Measurements from ENCODE around the gene FDX1. TPM values are rescaled to one million over a fixed set of nuclear protein-coding genes. Genes with fewer than 3 reads are reported as not detected.

Gene FDX1
- total RNA-seq, 1 experiment from 2014 or later, result 14.5 TPM

DNA sequence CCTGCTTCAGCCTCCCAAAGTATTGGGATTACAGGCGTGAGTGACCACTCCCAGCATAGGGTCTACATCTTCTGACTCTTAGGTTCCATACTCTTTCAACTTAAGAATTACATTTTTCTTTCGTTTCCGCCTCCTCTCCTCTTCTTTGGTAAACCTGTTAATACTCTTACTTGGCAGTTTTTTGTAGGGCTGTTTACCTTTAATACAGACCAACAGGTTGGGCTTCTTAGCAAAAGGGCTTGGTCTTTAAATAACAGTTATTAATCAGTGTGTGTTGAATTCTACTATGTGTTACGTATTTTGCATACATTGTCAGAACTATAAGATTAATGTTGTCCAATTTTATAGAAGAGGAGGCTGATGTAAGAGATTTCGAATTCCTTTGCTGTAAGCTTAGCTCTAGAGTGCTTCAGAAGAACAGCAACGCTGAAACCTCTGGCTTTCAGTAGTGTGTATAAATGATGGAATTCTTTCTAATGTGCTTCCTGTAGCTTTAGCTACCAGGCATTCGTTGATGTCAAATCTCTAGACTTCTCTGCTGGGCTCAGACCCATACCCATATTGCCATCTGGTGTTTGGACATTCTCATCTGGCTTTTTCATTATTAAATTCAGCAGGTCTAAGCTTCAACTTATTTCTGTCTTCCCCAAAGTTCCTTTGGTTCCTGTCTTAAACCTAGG, 3.1 kb downstream of the FDX1 start:
- ChIA-PET CTCF (interaction anchor here (0.6 to 2.1 kb wide), 8 partner anchors 13 to 533 kb away, joined by 3 to 22 read pairs (median 4); no protein-coding TSS in a partner anchor), POLR2A (no interaction called here), RAD21 (ENCODE audit: low non-redundant PET in 1 of 2, low total read pairs in 2 of 2, uncharacterized antibody in 2 of 2, unreplicated experiment in 2 of 2) (no interaction called here)
- Histone ChIP-seq H3K79me2 (ENCODE audit: insufficient read depth, low read length) (peaks cover 63% of the 10 kb centered on the region), H3K36me3 (ENCODE audit: control insufficient read depth in 1 of 2, insufficient read depth in 2 of 2, low read length in 2 of 2) (no peaks in the 10 kb centered on the region), H3K27ac (ENCODE audit: low read depth, low read length) (no peak overlapping the region; the same call in 1 of the 2 replicates), H3K9me2 (ENCODE audit: insufficient read depth) (no peaks in the 10 kb centered on the region), H4K20me1 (ENCODE audit: insufficient read depth) (no peaks in the 10 kb centered on the region; the same call in 1 of the 2 replicates), H2AFZ (ENCODE audit: low read depth, low read length, poor library complexity, severe bottlenecking) (no peak overlapping the region), H3K4me1 (ENCODE audit: control insufficient read depth in 1 of 2, insufficient read depth in 2 of 2, low read length in 2 of 2) (peaks cover 35 to 49% of the 10 kb centered on the region in 2 experiments), H3K4me2 (ENCODE audit: low read length) (peak overlapping the region; percentile 4; the same call in 1 of the 2 replicates), H3K4me3 (replicated peaks in 1 of 2; ENCODE audit: low read depth in 1 of 2, low read length in 2 of 2) (no peak overlapping the region), H3K9ac (ENCODE audit: low read length) (no peak overlapping the region), H3K9me3 (ENCODE audit: control insufficient read depth in 1 of 2, insufficient read depth in 1 of 2, low read depth in 1 of 2, low read length in 2 of 2) (no peaks in the 10 kb centered on the region), H3K27me3 (ENCODE audit: insufficient read depth, low read length) (no peaks in the 10 kb centered on the region)
- ATAC-seq (no peak), DNase-seq (ENCODE audit: low read depth, low spot score) (no peak)
- BruUV-seq (replicated peaks), result no TSS peak
- TF ChIP-seq RAD21 (IDR thresholded peaks at IDR 0.05; ENCODE audit: low read depth), result peak; percentile 38
- TF ChIP-seq, protein P1, sequence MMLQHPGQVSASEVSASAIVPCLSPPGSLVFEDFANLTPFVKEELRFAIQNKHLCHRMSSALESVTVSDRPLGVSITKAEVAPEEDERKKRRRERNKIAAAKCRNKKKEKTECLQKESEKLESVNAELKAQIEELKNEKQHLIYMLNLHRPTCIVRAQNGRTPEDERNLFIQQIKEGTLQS (IDR thresholded peaks at IDR 0.05), result no peak
- intact Hi-C loops (cut with micrococcal nuclease), result loop anchor here (1.0 to 5.0 kb wide), 3 partner anchors 232 to 580 kb away; partner anchors contain the start of gene ZC3H12C

DNA sequence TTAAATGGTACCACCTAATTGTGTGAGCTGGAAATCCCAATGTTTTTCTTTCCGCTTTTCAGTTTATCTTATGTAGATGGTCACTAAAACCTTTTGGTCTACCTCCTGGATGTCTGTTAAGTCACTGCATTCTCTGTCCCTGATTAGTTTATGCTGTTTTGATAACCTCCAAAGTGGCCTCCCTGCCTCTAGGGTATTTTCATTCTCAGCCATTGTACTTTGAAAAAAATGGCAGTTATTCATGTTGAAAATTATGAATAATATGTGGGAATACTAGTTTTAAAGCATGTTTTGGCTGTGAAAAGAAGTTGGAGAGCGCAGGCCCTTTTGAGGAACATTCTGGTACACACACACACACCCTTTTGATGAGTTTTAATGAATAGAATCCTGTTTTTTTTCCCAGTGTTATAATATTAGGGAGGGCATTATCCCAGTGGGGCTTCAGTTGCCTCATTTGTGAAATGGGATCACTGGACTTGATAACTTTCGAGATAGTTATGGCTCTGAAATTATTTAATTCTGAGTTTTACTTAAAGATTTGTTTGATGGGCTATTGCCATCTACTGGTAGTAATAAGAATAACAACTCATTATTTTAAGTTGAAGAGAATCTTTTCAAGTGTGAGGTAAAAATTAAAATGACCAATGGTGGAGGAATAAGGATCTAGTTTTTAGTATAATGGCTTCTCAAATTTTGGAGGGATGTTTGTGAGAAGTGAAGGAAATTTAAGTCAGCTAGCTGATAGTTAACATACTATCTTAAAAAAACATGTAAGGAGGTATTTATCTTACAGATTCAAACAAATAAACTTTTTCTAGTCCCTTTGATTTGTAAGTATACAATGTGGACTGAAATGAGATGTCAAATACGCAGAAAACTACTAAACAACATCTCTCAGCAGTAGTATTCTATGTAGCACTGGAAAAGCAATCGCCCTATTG, 3.9 kb downstream of the FDX1 start:
- Histone ChIP-seq H3K9me2 (ENCODE audit: insufficient read depth) (no peaks in the 10 kb centered on the region), H3K4me2 (ENCODE audit: low read length) (peak overlapping the region; percentile 4; the same call in 1 of the 2 replicates), H3K9me3 (ENCODE audit: control insufficient read depth in 1 of 2, insufficient read depth in 1 of 2, low read depth in 1 of 2, low read length in 2 of 2) (no peaks in the 10 kb centered on the region), H3K4me3 (replicated peaks in 1 of 2; ENCODE audit: low read depth in 1 of 2, low read length in 2 of 2) (no peak overlapping the region), H3K9ac (ENCODE audit: low read length) (no peak overlapping the region), H3K36me3 (ENCODE audit: control insufficient read depth in 1 of 2, insufficient read depth in 2 of 2, low read length in 2 of 2) (no peaks in the 10 kb centered on the region), H4K20me1 (ENCODE audit: insufficient read depth) (no peaks in the 10 kb centered on the region; the same call in 1 of the 2 replicates), H3K27ac (ENCODE audit: low read depth, low read length) (peak overlapping the region; percentile 36; the same call in 1 of the 2 replicates), H2AFZ (ENCODE audit: low read depth, low read length, poor library complexity, severe bottlenecking) (no peak overlapping the region), H3K4me1 (ENCODE audit: control insufficient read depth in 1 of 2, insufficient read depth in 2 of 2, low read length in 2 of 2) (peaks cover 35 to 49% of the 10 kb centered on the region in 2 experiments), H3K79me2 (ENCODE audit: insufficient read depth, low read length) (peaks cover 67% of the 10 kb centered on the region), H3K27me3 (ENCODE audit: insufficient read depth, low read length) (no peaks in the 10 kb centered on the region)
- TF ChIP-seq SP1 (IDR thresholded peaks at IDR 0.05; ENCODE audit: low read depth) (no peak), POLR2AphosphoS5 (IDR thresholded peaks at IDR 0.05; ENCODE audit: low read depth, low read length) (no peak), RAD21 (IDR thresholded peaks at IDR 0.05; ENCODE audit: low read depth) (peak; percentile 59)
- TF ChIP-seq, protein P2, sequence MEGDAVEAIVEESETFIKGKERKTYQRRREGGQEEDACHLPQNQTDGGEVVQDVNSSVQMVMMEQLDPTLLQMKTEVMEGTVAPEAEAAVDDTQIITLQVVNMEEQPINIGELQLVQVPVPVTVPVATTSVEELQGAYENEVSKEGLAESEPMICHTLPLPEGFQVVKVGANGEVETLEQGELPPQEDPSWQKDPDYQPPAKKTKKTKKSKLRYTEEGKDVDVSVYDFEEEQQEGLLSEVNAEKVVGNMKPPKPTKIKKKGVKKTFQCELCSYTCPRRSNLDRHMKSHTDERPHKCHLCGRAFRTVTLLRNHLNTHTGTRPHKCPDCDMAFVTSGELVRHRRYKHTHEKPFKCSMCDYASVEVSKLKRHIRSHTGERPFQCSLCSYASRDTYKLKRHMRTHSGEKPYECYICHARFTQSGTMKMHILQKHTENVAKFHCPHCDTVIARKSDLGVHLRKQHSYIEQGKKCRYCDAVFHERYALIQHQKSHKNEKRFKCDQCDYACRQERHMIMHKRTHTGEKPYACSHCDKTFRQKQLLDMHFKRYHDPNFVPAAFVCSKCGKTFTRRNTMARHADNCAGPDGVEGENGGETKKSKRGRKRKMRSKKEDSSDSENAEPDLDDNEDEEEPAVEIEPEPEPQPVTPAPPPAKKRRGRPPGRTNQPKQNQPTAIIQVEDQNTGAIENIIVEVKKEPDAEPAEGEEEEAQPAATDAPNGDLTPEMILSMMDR (IDR thresholded peaks at IDR 0.05 in 2 of 3, conservative IDR thresholded peaks at IDR 0.05 in 1 of 3; ENCODE audit: borderline replicate concordance in 1 of 3, insufficient read depth in 1 of 3, low read depth in 2 of 3, low read length in 2 of 3), result peak; percentile 43 to 68 (median 49); a peak in 5 of 6 replicates
- TF ChIP-seq, protein P3, sequence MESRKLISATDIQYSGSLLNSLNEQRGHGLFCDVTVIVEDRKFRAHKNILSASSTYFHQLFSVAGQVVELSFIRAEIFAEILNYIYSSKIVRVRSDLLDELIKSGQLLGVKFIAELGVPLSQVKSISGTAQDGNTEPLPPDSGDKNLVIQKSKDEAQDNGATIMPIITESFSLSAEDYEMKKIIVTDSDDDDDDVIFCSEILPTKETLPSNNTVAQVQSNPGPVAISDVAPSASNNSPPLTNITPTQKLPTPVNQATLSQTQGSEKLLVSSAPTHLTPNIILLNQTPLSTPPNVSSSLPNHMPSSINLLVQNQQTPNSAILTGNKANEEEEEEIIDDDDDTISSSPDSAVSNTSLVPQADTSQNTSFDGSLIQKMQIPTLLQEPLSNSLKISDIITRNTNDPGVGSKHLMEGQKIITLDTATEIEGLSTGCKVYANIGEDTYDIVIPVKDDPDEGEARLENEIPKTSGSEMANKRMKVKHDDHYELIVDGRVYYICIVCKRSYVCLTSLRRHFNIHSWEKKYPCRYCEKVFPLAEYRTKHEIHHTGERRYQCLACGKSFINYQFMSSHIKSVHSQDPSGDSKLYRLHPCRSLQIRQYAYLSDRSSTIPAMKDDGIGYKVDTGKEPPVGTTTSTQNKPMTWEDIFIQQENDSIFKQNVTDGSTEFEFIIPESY (IDR thresholded peaks at IDR 0.05; ENCODE audit: extremely low read depth, insufficient replicate concordance, low read length), result no peak
- ATAC-seq (no peak), DNase-seq (ENCODE audit: low read depth, low spot score) (no peak)
- no TSS peak for BruUV-seq (replicated peaks)
- ChIA-PET POLR2A (no interaction called here), RAD21 (ENCODE audit: low non-redundant PET in 1 of 2, low total read pairs in 2 of 2, uncharacterized antibody in 2 of 2, unreplicated experiment in 2 of 2) (no interaction called here), CTCF (interaction anchor here (0.6 to 2.3 kb wide), 9 partner anchors 12 to 581 kb away, joined by 3 to 28 read pairs (median 4); no protein-coding TSS in a partner anchor)
- intact Hi-C loops (cut with micrococcal nuclease), result loop anchor here (1.0 to 5.0 kb wide), 4 partner anchors 232 to 581 kb away; partner anchors contain the start of gene ZC3H12C

Data from HCT116 (cell line).